ENCODE measurements around the gene C1QTNF3.
A peak's percentile ranks its signal among the peaks of the same experiment; 100 is the strongest.

C1QTNF3 gene

GRCh38 chr5:34005681-34006080 lies 37.3 kb downstream of the C1QTNF3 start:
- Mint-ChIP-seq H3K27ac (no peak overlapping the region), H3K4me1 (ENCODE audit: low read depth) (peaks cover 18% of the 10 kb centered on the region), H3K9me3 (no peaks in the 10 kb centered on the region), H3K4me3 (no peak overlapping the region), H3K27me3 (ENCODE audit: low read depth) (no peaks in the 10 kb centered on the region), H3K36me3 (ENCODE audit: low read depth) (peaks cover 15% of the 10 kb centered on the region)

DNA sequence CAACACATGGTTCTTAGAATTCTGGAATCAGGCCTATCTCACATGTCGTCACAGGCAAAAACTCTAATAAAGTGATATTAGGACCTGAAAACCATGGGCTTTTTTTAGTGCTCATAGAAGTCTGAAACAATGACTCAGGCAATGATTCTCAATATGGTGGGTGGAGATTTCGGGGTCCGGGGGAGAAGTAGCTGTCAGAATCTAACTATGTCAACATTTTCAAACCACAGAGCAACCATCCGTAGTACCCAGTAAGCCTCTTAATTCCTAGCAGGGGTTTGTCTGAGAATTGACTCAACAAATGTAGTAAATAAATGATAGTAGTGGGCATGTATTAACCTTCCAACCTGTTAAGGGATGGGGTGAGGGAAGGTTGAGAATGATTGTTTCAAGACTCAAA lies 37.8 kb downstream of the C1QTNF3 start:
- peaks cover 15% of the 10 kb centered on the region for H3K36me3 Mint-ChIP-seq (ENCODE audit: low read depth)
- no peaks in the 10 kb centered on the region for H3K27me3 Mint-ChIP-seq (ENCODE audit: low read depth)
- no peaks in the 10 kb centered on the region for H3K9me3 Mint-ChIP-seq
- H3K4me1 Mint-ChIP-seq (ENCODE audit: low read depth) = peaks cover 18% of the 10 kb centered on the region
- no peak overlapping the region for H3K4me3 Mint-ChIP-seq
- H3K27ac Mint-ChIP-seq = no peak overlapping the region

DNA sequence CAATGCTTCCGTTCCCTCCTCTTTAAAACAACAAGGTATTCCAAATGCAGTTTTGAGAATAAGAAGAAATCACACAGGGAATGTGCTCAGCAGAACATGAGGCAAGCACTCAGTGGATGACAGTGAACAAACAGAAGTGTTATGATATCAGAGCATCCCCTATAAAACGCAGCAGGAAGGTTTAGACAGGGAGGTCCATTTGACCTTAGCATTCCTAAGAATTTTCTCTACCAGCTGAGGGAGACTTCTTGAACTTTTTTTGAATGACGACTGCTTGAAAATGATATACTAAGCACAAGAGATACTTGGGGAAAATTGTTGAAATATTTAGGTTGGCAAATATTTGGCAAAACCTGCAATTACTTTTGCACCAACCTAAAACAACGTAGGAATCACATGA lies 39.1 kb downstream of the C1QTNF3 start:
- Mint-ChIP-seq H3K36me3 (ENCODE audit: low read depth) (peaks cover 15% of the 10 kb centered on the region), H3K4me3 (no peak overlapping the region), H3K27me3 (ENCODE audit: low read depth) (no peaks in the 10 kb centered on the region), H3K9me3 (no peaks in the 10 kb centered on the region), H3K4me1 (ENCODE audit: low read depth) (peaks cover 14% of the 10 kb centered on the region), H3K27ac (no peak overlapping the region)

- no peaks in the 10 kb centered on the region for H3K27me3 Mint-ChIP-seq (ENCODE audit: low read depth)
- peaks cover 7% of the 10 kb centered on the region for H3K4me1 Mint-ChIP-seq (ENCODE audit: low read depth)
- no peak overlapping the region for H3K4me3 Mint-ChIP-seq
- H3K9me3 Mint-ChIP-seq = no peaks in the 10 kb centered on the region
- H3K36me3 Mint-ChIP-seq (ENCODE audit: low read depth) = peaks cover 15% of the 10 kb centered on the region
- no peak overlapping the region for H3K27ac Mint-ChIP-seq
Measured at GRCh38 chr5:34002629-34003328, 40.2 kb downstream of the C1QTNF3 start.

- Mint-ChIP-seq H3K27me3 (ENCODE audit: low read depth) (no peaks in the 10 kb centered on the region), H3K36me3 (ENCODE audit: low read depth) (peaks cover 18% of the 10 kb centered on the region), H3K9me3 (no peaks in the 10 kb centered on the region), H3K27ac (no peak overlapping the region), H3K4me1 (ENCODE audit: low read depth) (peaks cover 7% of the 10 kb centered on the region), H3K4me3 (no peak overlapping the region)
Measured at GRCh38 chr5:34001241-34001841, 41.7 kb downstream of the C1QTNF3 start.

GRCh38 chr5:33999978-34000377 lies 43.0 kb downstream of the C1QTNF3 start:
- Mint-ChIP-seq H3K4me3 (no peak overlapping the region), H3K4me1 (ENCODE audit: low read depth) (peaks cover 14% of the 10 kb centered on the region), H3K36me3 (ENCODE audit: low read depth) (peaks cover 15% of the 10 kb centered on the region), H3K27me3 (ENCODE audit: low read depth) (no peaks in the 10 kb centered on the region), H3K9me3 (no peaks in the 10 kb centered on the region), H3K27ac (no peak overlapping the region)

DNA sequence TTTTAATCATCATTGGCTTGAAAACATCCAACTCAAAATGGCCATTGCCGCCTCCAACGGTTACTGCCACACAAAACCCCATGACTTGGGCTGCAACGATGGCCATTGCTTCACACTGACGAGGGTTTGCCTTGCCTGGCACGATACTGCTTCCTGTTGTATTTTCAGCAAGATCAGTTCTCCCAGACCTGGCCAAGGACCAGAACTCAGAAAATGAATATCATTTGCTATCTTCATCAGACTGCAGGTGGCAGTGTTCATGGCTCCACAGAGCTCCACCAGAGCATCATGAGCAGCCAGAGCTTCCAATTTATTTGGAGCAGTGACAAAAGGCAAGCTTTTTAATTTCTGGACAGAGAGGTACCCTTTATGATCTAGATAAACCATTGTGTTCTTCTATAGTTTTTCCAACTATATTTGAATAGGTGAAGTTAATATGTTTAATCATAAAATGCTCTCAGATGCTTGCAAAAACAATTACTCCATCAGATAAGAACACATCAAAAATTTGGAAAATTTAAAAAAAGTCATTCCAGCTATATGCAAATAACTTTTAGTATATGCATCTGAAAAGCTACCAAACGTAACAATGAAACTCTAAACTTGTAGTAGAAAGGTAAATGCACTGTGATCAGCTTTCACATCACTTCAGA lies 45.6 kb downstream of the C1QTNF3 start:
- Mint-ChIP-seq H3K36me3 (ENCODE audit: low read depth) (peaks cover 7% of the 10 kb centered on the region), H3K4me1 (ENCODE audit: low read depth) (peaks cover 22% of the 10 kb centered on the region), H3K9me3 (no peaks in the 10 kb centered on the region), H3K4me3 (no peak overlapping the region), H3K27me3 (ENCODE audit: low read depth) (no peaks in the 10 kb centered on the region), H3K27ac (no peak overlapping the region)

GRCh38 chr5:33995865-33996264 lies 47.1 kb downstream of the C1QTNF3 start:
- Mint-ChIP-seq H3K9me3 (no peaks in the 10 kb centered on the region), H3K4me1 (ENCODE audit: low read depth) (peaks cover 24% of the 10 kb centered on the region), H3K27me3 (ENCODE audit: low read depth) (no peaks in the 10 kb centered on the region), H3K36me3 (ENCODE audit: low read depth) (peaks cover 7% of the 10 kb centered on the region), H3K27ac (no peak overlapping the region), H3K4me3 (no peak overlapping the region)

GRCh38 chr5:33994845-33995244 lies 48.2 kb downstream of the C1QTNF3 start:
- no peaks in the 10 kb centered on the region for H3K27me3 Mint-ChIP-seq (ENCODE audit: low read depth)
- H3K36me3 Mint-ChIP-seq (ENCODE audit: low read depth) = peaks cover 7% of the 10 kb centered on the region
- peaks cover 24% of the 10 kb centered on the region for H3K4me1 Mint-ChIP-seq (ENCODE audit: low read depth)
- peak overlapping the region; percentile 45 for H3K27ac Mint-ChIP-seq
- no peaks in the 10 kb centered on the region for H3K9me3 Mint-ChIP-seq
- peak overlapping the region; percentile 28 for H3K4me3 Mint-ChIP-seq

DNA sequence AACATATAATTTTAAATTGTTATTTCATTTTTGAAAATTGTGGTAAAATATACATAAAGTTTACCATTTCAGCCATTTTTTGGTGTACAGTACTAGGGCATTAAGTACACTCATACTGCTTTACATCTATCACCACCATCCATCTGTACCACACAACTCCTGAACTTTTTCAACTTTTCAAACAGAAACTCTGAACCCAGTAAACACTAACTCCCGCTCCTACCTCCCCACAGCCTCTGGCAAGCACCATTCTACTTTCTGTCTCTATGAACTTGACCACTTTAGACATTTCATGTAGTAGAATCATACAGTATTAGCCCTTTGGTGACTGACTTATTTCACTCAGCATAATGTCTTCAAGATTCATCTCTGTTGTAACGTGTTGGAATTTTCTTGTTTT lies 50.1 kb downstream of the C1QTNF3 start:
- H3K27me3 Mint-ChIP-seq (ENCODE audit: low read depth) = no peaks in the 10 kb centered on the region
- H3K4me1 Mint-ChIP-seq (ENCODE audit: low read depth) = peaks cover 24% of the 10 kb centered on the region
- no peak overlapping the region for H3K27ac Mint-ChIP-seq
- peaks cover 8% of the 10 kb centered on the region for H3K9me3 Mint-ChIP-seq
- peaks cover 23% of the 10 kb centered on the region for H3K36me3 Mint-ChIP-seq (ENCODE audit: low read depth)
- H3K4me3 Mint-ChIP-seq = no peak overlapping the region

DNA sequence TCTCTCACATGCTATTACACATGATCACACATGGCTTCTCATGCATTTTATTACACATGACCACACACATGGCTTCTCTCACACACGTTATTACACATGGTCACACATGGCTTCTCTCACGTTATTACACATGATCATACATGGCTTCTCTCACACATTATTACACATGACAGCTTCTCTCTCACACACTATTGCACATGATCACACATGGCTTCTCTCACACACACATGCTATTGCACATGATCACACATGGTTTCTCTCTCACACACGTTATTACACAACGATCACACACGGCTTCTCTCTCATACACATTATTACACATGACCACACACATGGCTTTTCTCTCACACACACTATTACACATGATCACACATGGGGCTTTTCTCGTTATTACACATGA lies 57.6 kb downstream of the C1QTNF3 start:
- Mint-ChIP-seq H3K27me3 (ENCODE audit: low read depth) (no peaks in the 10 kb centered on the region), H3K27ac (no peak overlapping the region), H3K36me3 (ENCODE audit: low read depth) (peaks cover 20% of the 10 kb centered on the region), H3K9me3 (peaks cover 9% of the 10 kb centered on the region), H3K4me3 (no peak overlapping the region), H3K4me1 (ENCODE audit: low read depth) (no peaks in the 10 kb centered on the region)

DNA sequence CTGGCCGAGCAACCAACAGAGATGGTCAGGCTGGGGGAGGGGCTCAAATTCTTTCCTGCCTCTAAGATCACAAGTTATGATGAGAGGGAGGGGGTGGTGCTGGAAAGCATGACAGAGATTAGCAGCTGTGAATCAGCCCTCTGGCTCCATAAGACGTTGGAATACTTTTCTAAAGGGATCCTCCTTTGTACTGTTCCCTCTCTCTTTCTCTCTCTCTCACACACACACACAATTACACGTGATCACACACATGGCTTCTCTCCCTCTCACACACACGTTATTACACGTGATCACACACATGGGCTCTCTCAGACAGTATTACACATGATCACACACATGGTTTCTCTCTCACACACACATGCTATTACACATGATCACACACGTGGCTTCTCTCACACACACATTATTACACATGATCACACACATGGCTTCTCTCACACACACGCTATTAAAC lies 58.3 kb downstream of the C1QTNF3 start, which contains the start of gene SLC45A2:
TSS of gene SLC45A2 (minus strand) at position 23 of the 454 bp plus-strand sequence. CDS start 110 bp downstream, outside the sequence.
- Mint-ChIP-seq H3K4me1 (ENCODE audit: low read depth) (no peaks in the 10 kb centered on the region), H3K27ac (no peak within 1 kb of the TSS), H3K9me3 (peaks cover 9% of the 10 kb centered on the region), H3K36me3 (ENCODE audit: low read depth) (peaks cover 20% of the 10 kb centered on the region), H3K4me3 (no peak within 1 kb of the TSS), H3K27me3 (ENCODE audit: low read depth) (no peaks in the 10 kb centered on the region)

- no peaks in the 10 kb centered on the region for H3K27me3 Mint-ChIP-seq (ENCODE audit: low read depth)
- no peak overlapping the region for H3K27ac Mint-ChIP-seq
- peaks cover 9% of the 10 kb centered on the region for H3K9me3 Mint-ChIP-seq
- H3K36me3 Mint-ChIP-seq (ENCODE audit: low read depth) = peaks cover 17% of the 10 kb centered on the region
- H3K4me3 Mint-ChIP-seq = no peak overlapping the region
- H3K4me1 Mint-ChIP-seq (ENCODE audit: low read depth) = no peaks in the 10 kb centered on the region
Measured at GRCh38 chr5:33984178-33984577, 58.8 kb downstream of the C1QTNF3 start.

DNA sequence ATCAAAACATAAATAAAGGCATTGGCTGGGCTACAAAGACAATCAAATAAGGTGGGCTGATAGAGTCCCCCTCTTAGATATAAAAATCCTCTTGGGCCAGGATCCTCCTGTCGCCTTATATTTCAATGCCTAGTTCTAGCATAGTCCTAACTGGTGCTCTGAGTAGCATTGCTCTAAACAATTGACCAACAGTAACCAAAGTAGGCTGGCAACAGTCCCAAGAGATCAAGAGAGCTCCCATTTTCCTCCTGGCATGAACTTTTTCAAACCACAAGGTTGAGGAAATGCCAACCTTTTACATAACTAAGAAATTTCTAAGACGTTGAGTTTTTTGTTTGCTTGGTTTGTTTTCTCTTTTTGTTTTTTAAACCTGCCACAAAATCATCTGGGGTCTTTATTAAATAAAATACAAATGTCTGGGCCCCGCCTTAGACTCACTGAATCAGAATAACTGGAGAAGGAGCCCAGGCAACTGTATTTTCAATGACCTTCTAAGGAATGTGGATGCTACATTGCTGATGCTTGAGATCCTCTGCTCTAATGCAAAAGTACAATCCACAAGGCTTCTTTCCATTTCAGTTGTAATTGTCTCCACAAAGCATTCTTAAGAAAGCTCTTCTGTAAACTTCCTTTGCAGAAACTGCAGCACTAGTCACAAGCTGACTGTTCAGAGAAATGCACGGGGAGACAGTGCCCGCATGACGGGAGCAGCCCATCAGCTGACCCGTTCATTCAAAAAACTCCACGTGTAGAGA lies 61.4 kb downstream of the C1QTNF3 start:
- H3K27ac Mint-ChIP-seq = no peak overlapping the region
- H3K27me3 Mint-ChIP-seq (ENCODE audit: low read depth) = no peaks in the 10 kb centered on the region
- H3K36me3 Mint-ChIP-seq (ENCODE audit: low read depth) = no peaks in the 10 kb centered on the region
- H3K9me3 Mint-ChIP-seq = no peaks in the 10 kb centered on the region
- H3K4me3 Mint-ChIP-seq = no peak overlapping the region
- H3K4me1 Mint-ChIP-seq (ENCODE audit: low read depth) = no peaks in the 10 kb centered on the region

Measured in T-helper 1 cell treated with Interleukin-12 subunit alpha and Interleukin-12 subunit beta and Interleukin-4 antibody, amounts not matched to agents 30 μg/mL and 1 μg/mL, for 36 hours (primary cell).